Erythroblast (primary cell): ENCODE data around the gene GRWD1.

Experiments used
- GATA1 ChIP-seq: IDR thresholded peaks from 2 replicates; pipeline ENCODE4 v1.6.1; 2011; ENCODE audit warnings: low read depth, mild to moderate bottlenecking, control low read depth, low read length, moderate library complexity
- POLR2A ChIP-seq: IDR thresholded peaks from 2 replicates; pipeline ENCODE4 v1.6.1; 2011; ENCODE audit warnings: mild to moderate bottlenecking, low read length

- no peak for TF ChIP-seq POLR2A
- no peak for TF ChIP-seq GATA1
These were observed 28.4 kb upstream of the GRWD1 start for GRCh38 chr19:48417421-48417820.
